ENCODE measurements around the gene ATN1. TPM values are rescaled to one million over a fixed set of nuclear protein-coding genes. Genes with fewer than 3 reads are reported as not detected.

The ATN1 gene
- polyA plus RNA-seq, 3 donors, result 0.40 to 10.6 TPM; not detected in 1

GRCh38 chr12:6964605-6965025 lies 36.9 kb downstream of the ATN1 start:
- TF ChIP-seq CTCF (IDR thresholded peaks at IDR 0.05), result no peak
- H3K27ac ChIP-seq (ENCODE audit: low read depth in 1 of 2, low read length in 2 of 2), result peak overlapping the region; percentile 30
- peaks cover 57 to 66% of the 10 kb centered on the region in 2 donors for H3K4me1 ChIP-seq (ENCODE audit: control insufficient read depth in 1 of 2, insufficient read depth in 2 of 2, low read length in 2 of 2)
- H3K79me2 ChIP-seq (ENCODE audit: insufficient read depth, low read length), result peaks cover 29% of the 10 kb centered on the region
- Mint-ChIP-seq H3K27me3 (ENCODE audit: low read depth in 3 of 3) (peaks cover 0 to 5% (median 0%) of the 10 kb centered on the region in 3 donors), H3K4me3 (no peak overlapping the region), H3K4me1 (peaks cover 65% of the 10 kb centered on the region), H3K27ac (peak overlapping the region; percentile 40 to 89 (median 82)), H3K9me3 (peaks cover 0 to 2% (median 0%) of the 10 kb centered on the region in 7 donors), H3K36me3 (peaks cover 47 to 67% of the 10 kb centered on the region in 2 donors)
- DNase-seq, result no peak
- WGBS (ENCODE audit: insufficient coverage), result 65% methylated on average over 4 of the region's 8 CpGs
- H2AFZ ChIP-seq (ENCODE audit: insufficient read depth, low read depth, low read length, poor library complexity, severe bottlenecking), result no peak overlapping the region
- H3K27me3 ChIP-seq (ENCODE audit: control insufficient read depth in 2 of 2, insufficient read depth in 2 of 2, low read length in 2 of 2), result no peaks in the 10 kb centered on the region
- peaks cover 52 to 56% of the 10 kb centered on the region in 2 donors for H3K36me3 ChIP-seq (replicated peaks in 1 of 2; ENCODE audit: control insufficient read depth in 1 of 2, insufficient read depth in 2 of 2, low read length in 2 of 2)
- no peak overlapping the region for H3K4me3 ChIP-seq (replicated peaks in 1 of 3; ENCODE audit: low read depth in 2 of 3, low read length in 3 of 3)
- H3K9ac ChIP-seq (ENCODE audit: insufficient read depth, low read length, poor library complexity, severe bottlenecking), result no peak overlapping the region
- peak overlapping the region; percentile 9 for H3K4me2 ChIP-seq (replicated peaks; ENCODE audit: extremely low read depth, low read length, poor library complexity, severe bottlenecking)
- intact Hi-C loops (cut with micrococcal nuclease), result loop anchor here (1.0 to 5.0 kb wide), 3 partner anchors 18 to 96 kb away; partner anchors contain the start of gene SPSB2 (in 1 of the 2)
- no peaks in the 10 kb centered on the region for H3K9me3 ChIP-seq (replicated peaks in 1 of 2; ENCODE audit: control insufficient read depth in 1 of 2, insufficient read depth in 1 of 2, low read length in 2 of 2)
- peaks cover 34% of the 10 kb centered on the region for H4K20me1 ChIP-seq (ENCODE audit: insufficient read depth, low read length)

- Mint-ChIP-seq H3K4me3 (no peak overlapping the region), H3K9me3 (peaks cover 0 to 2% (median 0%) of the 10 kb centered on the region in 7 donors), H3K27ac (peak overlapping the region; percentile 40 to 89 (median 82)), H3K4me1 (peaks cover 65% of the 10 kb centered on the region), H3K27me3 (ENCODE audit: low read depth in 3 of 3) (peaks cover 0 to 5% (median 0%) of the 10 kb centered on the region in 3 donors), H3K36me3 (peaks cover 45 to 63% of the 10 kb centered on the region in 2 donors)
- Histone ChIP-seq H2AFZ (ENCODE audit: insufficient read depth, low read depth, low read length, poor library complexity, severe bottlenecking) (no peak overlapping the region), H3K79me2 (ENCODE audit: insufficient read depth, low read length) (peaks cover 29% of the 10 kb centered on the region), H3K36me3 (replicated peaks in 1 of 2; ENCODE audit: control insufficient read depth in 1 of 2, insufficient read depth in 2 of 2, low read length in 2 of 2) (peaks cover 48 to 51% of the 10 kb centered on the region in 2 donors), H3K4me1 (ENCODE audit: control insufficient read depth in 1 of 2, insufficient read depth in 2 of 2, low read length in 2 of 2) (peaks cover 57 to 66% of the 10 kb centered on the region in 2 donors), H4K20me1 (ENCODE audit: insufficient read depth, low read length) (peaks cover 29% of the 10 kb centered on the region), H3K9ac (ENCODE audit: insufficient read depth, low read length, poor library complexity, severe bottlenecking) (no peak overlapping the region), H3K9me3 (replicated peaks in 1 of 2; ENCODE audit: control insufficient read depth in 1 of 2, insufficient read depth in 1 of 2, low read length in 2 of 2) (no peaks in the 10 kb centered on the region), H3K27ac (ENCODE audit: low read depth in 1 of 2, low read length in 2 of 2) (peak overlapping the region; percentile 30), H3K27me3 (ENCODE audit: control insufficient read depth in 2 of 2, insufficient read depth in 2 of 2, low read length in 2 of 2) (no peaks in the 10 kb centered on the region), H3K4me2 (replicated peaks; ENCODE audit: extremely low read depth, low read length, poor library complexity, severe bottlenecking) (peak overlapping the region; percentile 9), H3K4me3 (replicated peaks in 1 of 3; ENCODE audit: low read depth in 2 of 3, low read length in 3 of 3) (no peak overlapping the region)
- 37% methylated on average over 7 of the region's 12 CpGs for WGBS (ENCODE audit: insufficient coverage)
- peak; percentile 78 to 90 (median 85) for DNase-seq
- peak; percentile 88 for TF ChIP-seq CTCF (IDR thresholded peaks at IDR 0.05)
- intact Hi-C loops (cut with micrococcal nuclease), result loop anchor here in 1 of 2 donors (2.0 kb wide), 1 partner anchor 96 kb away; no protein-coding TSS in a partner anchor
Observed at GRCh38 chr12:6965026-6965661, 37.4 kb downstream of the ATN1 start.
